GM12878 (cell line): ENCODE measurements around the gene FHL5. TPM values are rescaled to one million over a fixed set of nuclear protein-coding genes. Genes with fewer than 3 reads are reported as not detected.

ENCODE experiments used
- ATAC-seq: fragments of 200-7000 bp; cut with Tn5 transposase; 3 replicates; pipeline ENCODE4 v1.9.1; 2020; ENCODE audit warnings: mild to moderate bottlenecking, moderate library complexity
- BruUV-seq: library from RNA; stranded (reverse); fragments of 400-500 nt; replicated peaks from 2 replicates; lab custom pipeline; 2021; lab: Mats Ljungman, UMichigan
- CTCF ChIA-PET: fragments of 300-600 bp; sonication (Branson Sonifier 250); formaldehyde crosslinking; extraction: SDS; loops from one replicate; lab custom pipeline; 2021; ENCODE audit warnings: inconsistent platforms; lab: Yijun Ruan, JAX
- POLR2A ChIA-PET: fragments of 350-600 bp; formaldehyde crosslinking; extraction: SDS; loops from one replicate; lab custom pipeline; 2021; ENCODE audit warnings: inconsistent platforms; lab: Charles Lee
- RAD21 ChIA-PET: fragments of 300-600 bp; sonication (Branson Sonifier 250); formaldehyde crosslinking; loops from one replicate; lab custom pipeline; 2023; ENCODE audit warnings: antibody characterized with exemption; ENCODE audit not compliant: unreplicated experiment; lab: Charles Lee
- SMC1A ChIA-PET: fragments of 300-600 bp; sonication (Branson Sonifier 250); formaldehyde crosslinking; loops from one replicate; lab custom pipeline; 2023; ENCODE audit not compliant: unreplicated experiment, uncharacterized antibody; lab: Charles Lee
- DNase-seq: peaks from one replicate; pipeline ENCODE4 v3.0.0-alpha.2; 2011; ENCODE audit warnings: low read depth, low spot score
- FAIRE-seq: peaks from 3 replicates; lab custom pipeline; 2011; peaks lifted over from hg19 to GRCh38; lab: Jason Lieb, UNC
- H2AFZ ChIP-seq: 2 replicates; pipeline ENCODE4 v1.6.0; 2011; ENCODE audit warnings: low read depth, low read length, control low read depth; ENCODE audit not compliant: control insufficient read depth
- H3K27ac ChIP-seq: 2 replicates; pipeline ENCODE4 v1.5.1; 2011; ENCODE audit warnings: control low read depth; ENCODE audit not compliant: control insufficient read depth, insufficient read depth
- H3K27me3 ChIP-seq, 2 experiments: replicated peaks in 1 of 2; 2 replicates each; pipeline versions ENCODE4 v1.6.0 to v1.6.1; 2011; ENCODE audit warnings: low read length in 1 of 2; ENCODE audit not compliant: control insufficient read depth in 2 of 2, insufficient read depth in 2 of 2
- H3K36me3 ChIP-seq, 2 experiments: 2 replicates each; pipeline ENCODE4 v1.5.1; 2011; ENCODE audit warnings: low read length in 1 of 2; ENCODE audit not compliant: control insufficient read depth in 2 of 2, insufficient read depth in 2 of 2
- H3K4me1 ChIP-seq: 2 replicates; pipeline ENCODE4 v1.6.1; 2011; ENCODE audit warnings: mild to moderate bottlenecking, low read length, moderate library complexity, mixed read lengths; ENCODE audit not compliant: control insufficient read depth, insufficient read depth
- H3K4me2 ChIP-seq: 2 replicates; pipeline ENCODE4 v1.6.0; 2011; ENCODE audit warnings: control low read depth; ENCODE audit not compliant: control insufficient read depth, insufficient read depth
- H3K4me3 ChIP-seq: fragments of 200-600 bp; sonication (generic); 2 replicates; pipeline ENCODE4 v1.5.1; 2016
- H3K79me2 ChIP-seq: 2 replicates; pipeline ENCODE4 v1.6.0; 2011; ENCODE audit warnings: low read length; ENCODE audit not compliant: control insufficient read depth, insufficient read depth
- H3K9ac ChIP-seq: 2 replicates; pipeline ENCODE4 v1.8.0; 2011; ENCODE audit warnings: low read length, control low read depth, mixed read lengths; ENCODE audit not compliant: control insufficient read depth, insufficient read depth
- H3K9me3 ChIP-seq: replicated peaks from 3 replicates; pipeline ENCODE4 v1.5.1; 2011; ENCODE audit warnings: mild to moderate bottlenecking, low read length; ENCODE audit not compliant: control insufficient read depth, insufficient read depth
- H4K20me1 ChIP-seq: 2 replicates; pipeline ENCODE4 v1.6.0; 2011; ENCODE audit not compliant: control insufficient read depth, insufficient read depth
- BCLAF1 ChIP-seq: fragments of 450-650 bp; IDR thresholded peaks from 2 replicates; pipeline ENCODE4 v1.6.1; 2017; ENCODE audit warnings: antibody characterized with exemption, mild to moderate bottlenecking, moderate library complexity
- IRF3 ChIP-seq: fragments of 450-650 bp; IDR thresholded peaks from 2 replicates; pipeline ENCODE4 v1.6.1; 2014; ENCODE audit warnings: mild to moderate bottlenecking
- MEF2B ChIP-seq: fragments of 450-650 bp; IDR thresholded peaks from 2 replicates; pipeline ENCODE4 v1.6.1; 2018; ENCODE audit warnings: mild to moderate bottlenecking, moderate library complexity; ENCODE audit not compliant: partially characterized antibody, poor library complexity, severe bottlenecking
- MYB ChIP-seq: fragments of 150-350 bp; IDR thresholded peaks from 2 replicates; pipeline ENCODE4 v1.6.1; 2014; ENCODE audit warnings: mild to moderate bottlenecking, low read depth, low read length, borderline replicate concordance
- NFIC ChIP-seq: IDR thresholded peaks from 2 replicates; pipeline ENCODE4 v1.6.1; 2012; ENCODE audit warnings: low read depth, mild to moderate bottlenecking, inconsistent platforms, low read length, moderate library complexity
- NFYA ChIP-seq: IDR thresholded peaks from 2 replicates; pipeline ENCODE4 v1.6.1; 2011; ENCODE audit warnings: low read depth, mild to moderate bottlenecking, low read length, improper control_type of control experiment, borderline replicate concordance
- PAX8 ChIP-seq: fragments of 450-650 bp; IDR thresholded peaks from 2 replicates; pipeline ENCODE4 v1.6.1; 2017; ENCODE audit warnings: mild to moderate bottlenecking, moderate library complexity
- PML ChIP-seq: IDR thresholded peaks from 2 replicates; pipeline ENCODE4 v1.6.1; 2012; ENCODE audit warnings: low read length, inconsistent platforms
- RELB ChIP-seq: fragments of 450-650 bp; IDR thresholded peaks from 2 replicates; pipeline ENCODE4 v1.6.1; 2017; ENCODE audit warnings: low read depth, mild to moderate bottlenecking, moderate library complexity
- ZBTB33 ChIP-seq: fragments of 450-650 bp; IDR thresholded peaks from 2 replicates; pipeline ENCODE4 v1.6.1; 2017; ENCODE audit warnings: mild to moderate bottlenecking
- ZNF384 ChIP-seq: IDR thresholded peaks from 2 replicates; pipeline ENCODE4 v1.6.1; 2012; ENCODE audit warnings: low read depth, mild to moderate bottlenecking, low read length, improper control_type of control experiment, borderline replicate concordance
- WGBS: methylation state at CpG from one replicate; pipeline ENCODE4 v1.1.6; 2016; ENCODE audit warnings: low lambda C conversion rate; ENCODE audit not compliant: insufficient replicate concordance, insufficient coverage; ENCODE audit errors: missing lambda C conversion rate; 5-methylcytosine and 5-hydroxymethylcytosine counted together
- in situ Hi-C: fragments of 300-500 bp; cut with MboI; formaldehyde crosslinking; loops from 9 replicates; pipeline ENCODE4 v1.14.3; 2018; ENCODE audit warnings: mixed read lengths
- intact Hi-C: fragments of 100-400 bp; cut with micrococcal nuclease; formaldehyde crosslinking; loops from one replicate; pipeline ENCODE4 v1.14.2; 2022; ENCODE audit not compliant: unreplicated experiment
- polyA plus RNA-seq, 11 experiments: library from polyadenylated mRNA; depleted of rRNA in 4 of 11; unstranded in 6 of 11; stranded (reverse) in 5 of 11; fragments of >200 nt; fragmentation: Nextera tagmentation in 4 of 11; fragmentation: Illumina TruSeq in 1 of 11; extraction: Ambion mirVana in 4 of 11; extraction: Trizol in 1 of 11; gene quantifications; 1 replicate in 1 of 11; 2 replicates in 10 of 11; pipeline versions ENCODE4 v1.2.1 to v1.2.3, GENCODE V29; 2011 to 2016; ENCODE audit warnings: inconsistent platforms in 2 of 11, missing spikeins in 2 of 11, low read depth in 1 of 11
- total RNA-seq, 4 experiments: library from RNA; depleted of rRNA in 3 of 4; stranded (reverse); fragments of >200 nt in 3 of 4; fragmentation: Illumina TruSeq in 1 of 4; extraction: Trizol in 1 of 4; gene quantifications; 2 replicates each; pipeline versions ENCODE4 v1.2.1 to v1.2.3, GENCODE V29; 2013 to 2021

The FHL5 gene
- total and polyA plus RNA-seq, 10 of the 15 experiments (the other 5 are each of a cell fraction or from before 2014, with no cell fraction given) = 0.16 TPM; not detected in 9

- no TSS peak for BruUV-seq
- Histone ChIP-seq H3K79me2 (no peaks in the 10 kb centered on the region), H3K27me3 (no peaks in the 10 kb centered on the region; a peak in 1 of 4 replicates), H2AFZ (no peak overlapping the region), H4K20me1 (no peaks in the 10 kb centered on the region), H3K36me3 (no peaks in the 10 kb centered on the region)
- intact Hi-C loops (no loop called here), in situ Hi-C loops (no loop called here)
- ATAC-seq = no peak
- SMC1A ChIA-PET = no interaction called here
- TF ChIP-seq ZNF384 = no peak
- TF ChIP-seq PML = no peak
- TF ChIP-seq NFIC = no peak
- TF ChIP-seq RELB = no peak
- no peak for TF ChIP-seq NFYA
- no peak for TF ChIP-seq PAX8
- TF ChIP-seq BCLAF1 = no peak
- TF ChIP-seq IRF3 = no peak
- no peak for TF ChIP-seq MYB
- TF ChIP-seq ZBTB33 = no peak
- no peak for TF ChIP-seq MEF2B
- TF ChIP-seq, all 136 proteins: peak for 0
- Histone ChIP-seq H3K4me3 (no peak overlapping the region), H3K4me1 (no peaks in the 10 kb centered on the region), H3K4me2 (no peak overlapping the region), H3K9me3 (no peaks in the 10 kb centered on the region), H3K27ac (no peak overlapping the region), H3K9ac (no peak overlapping the region)
- no peak for DNase-seq
- no peak for FAIRE-seq
- POLR2A ChIA-PET = no interaction called here
- RAD21 ChIA-PET = interaction anchor here (1.0 kb wide), 1 partner anchor 24 kb away, joined by 3 read pairs; no protein-coding TSS in a partner anchor
- WGBS = 39% methylated on average over 2 of the region's 2 CpGs
- CTCF ChIA-PET = no interaction called here
Observed at GRCh38 chr6:96582021-96582420, 19.1 kb downstream of the FHL5 start.
